HG03045 (cell line): Measurements from ENCODE around the gene CHST7.

Source experiments
- ATAC-seq: cut with Tn5 transposase; IDR thresholded peaks from one replicate; pipeline ENCODE4 v1.9.1; 2021; ENCODE audit warnings: mild to moderate bottlenecking, moderate library complexity; ENCODE audit not compliant: unreplicated experiment

The CHST7 gene

GRCh38 chrX:46602468-46603102 is 29.0 kb downstream of the CHST7 start:
- ATAC-seq: no peak

- no peak for ATAC-seq
Observed at GRCh38 chrX:46607916-46608315, 34.4 kb downstream of the CHST7 start.

DNA sequence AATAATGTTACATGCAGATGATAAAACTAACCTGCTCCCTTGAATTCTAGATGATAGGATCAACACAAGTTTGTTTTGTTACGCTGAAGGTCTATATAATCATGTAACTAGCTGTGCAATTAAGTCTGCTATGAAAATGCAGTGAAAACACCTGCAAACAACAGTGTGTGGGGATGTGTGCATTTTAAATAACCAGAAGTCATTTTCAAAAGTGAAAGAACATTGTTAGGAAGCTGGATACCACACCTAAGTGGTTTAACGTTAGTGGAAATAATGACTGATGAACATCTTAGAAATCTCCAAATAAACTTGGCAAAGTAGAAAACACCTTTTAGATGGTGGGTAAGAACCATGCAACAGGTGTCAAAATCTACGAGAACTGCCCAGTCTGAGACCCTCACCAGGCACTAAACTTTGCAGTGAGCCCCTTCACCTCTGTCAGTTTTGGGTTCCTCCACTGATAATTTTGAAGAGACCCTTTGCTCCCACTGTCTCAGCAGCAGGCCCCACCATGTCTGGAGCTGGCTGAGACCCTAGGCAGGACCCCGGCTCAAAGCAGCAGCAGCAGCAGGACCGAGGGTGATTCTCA is 36.6 kb downstream of the CHST7 start:
- ATAC-seq: no peak

- no peak for ATAC-seq
Observed at GRCh38 chrX:46611658-46612362, 38.2 kb downstream of the CHST7 start.

DNA sequence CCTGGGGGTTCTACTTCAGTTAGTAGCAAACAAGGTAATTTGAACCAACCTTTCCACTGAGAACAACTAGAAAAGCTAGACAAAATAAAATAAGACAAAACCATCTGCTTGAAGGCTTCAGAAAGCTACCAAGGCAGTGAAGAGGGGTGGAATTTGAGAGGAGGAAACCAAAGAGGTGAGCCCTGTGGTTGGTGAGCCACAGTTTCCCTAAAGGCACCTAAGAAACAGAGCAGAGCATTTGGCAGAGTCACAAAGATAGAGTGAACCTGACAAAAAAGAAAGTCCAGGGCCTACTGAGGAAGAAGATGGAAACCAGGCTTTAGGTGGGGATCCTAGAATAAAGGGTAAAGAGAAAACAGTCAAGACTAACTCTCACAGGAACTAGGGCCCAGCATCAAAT is 44.3 kb downstream of the CHST7 start:
- no peak for ATAC-seq

DNA sequence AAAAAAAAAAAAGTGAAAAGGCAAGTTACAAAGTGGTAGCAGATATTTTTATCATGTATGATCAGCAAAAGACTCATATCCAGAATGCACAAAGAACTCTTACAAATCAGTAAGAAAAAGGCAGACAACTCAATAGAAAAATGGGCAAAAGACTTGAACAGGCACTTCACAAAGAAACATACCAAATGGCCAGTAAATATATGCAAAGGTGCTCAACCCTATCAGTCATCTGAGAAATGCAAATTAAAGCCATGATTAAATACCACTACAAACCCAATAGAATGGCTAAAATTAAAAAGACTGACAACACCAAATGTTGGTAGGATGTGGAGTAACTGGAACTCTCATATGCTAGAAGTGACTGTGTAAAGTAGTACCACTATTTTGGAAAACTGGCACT is 45.4 kb downstream of the CHST7 start:
- ATAC-seq: no peak

DNA sequence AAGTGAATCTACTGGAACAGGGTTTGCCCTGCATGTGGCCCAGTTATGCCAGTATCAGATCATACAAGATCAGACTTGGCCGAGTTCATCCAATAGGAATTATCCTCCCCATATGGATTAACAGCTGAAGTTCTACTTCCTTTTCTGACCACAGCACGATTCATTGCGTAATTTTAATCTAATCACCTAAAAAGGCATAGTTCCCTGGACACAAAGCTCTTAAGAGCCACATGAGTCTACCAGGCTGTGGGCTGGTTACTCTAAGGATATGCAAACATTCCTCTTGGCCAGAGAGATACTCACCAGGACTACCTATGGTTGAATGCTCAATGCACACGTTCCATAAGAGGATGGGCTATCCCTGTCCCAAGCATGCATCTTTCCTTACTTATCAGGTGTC is 46.9 kb downstream of the CHST7 start:
- ATAC-seq: no peak

DNA sequence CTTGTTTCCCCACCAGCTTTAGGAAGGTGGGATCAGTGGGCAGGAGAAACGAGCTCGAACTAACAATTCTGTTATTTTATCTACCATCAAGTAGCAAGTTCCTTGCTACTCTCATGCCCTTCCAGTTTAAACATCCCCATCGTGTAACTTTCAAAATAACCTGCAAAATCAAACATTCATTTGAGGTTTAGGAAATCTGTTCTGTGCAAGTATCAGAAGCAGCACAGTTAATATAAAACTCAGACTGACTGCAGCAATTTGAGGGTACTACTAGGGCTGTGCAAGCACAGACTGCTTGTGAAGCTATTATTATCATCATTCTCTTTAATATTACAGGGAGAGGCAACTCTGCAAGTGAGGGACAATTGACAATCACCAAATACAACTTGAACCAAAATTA is 48.0 kb downstream of the CHST7 start:
- ATAC-seq: no peak

- ATAC-seq: no peak
Observed at GRCh38 chrX:46624090-46624786, 50.7 kb downstream of the CHST7 start.

DNA sequence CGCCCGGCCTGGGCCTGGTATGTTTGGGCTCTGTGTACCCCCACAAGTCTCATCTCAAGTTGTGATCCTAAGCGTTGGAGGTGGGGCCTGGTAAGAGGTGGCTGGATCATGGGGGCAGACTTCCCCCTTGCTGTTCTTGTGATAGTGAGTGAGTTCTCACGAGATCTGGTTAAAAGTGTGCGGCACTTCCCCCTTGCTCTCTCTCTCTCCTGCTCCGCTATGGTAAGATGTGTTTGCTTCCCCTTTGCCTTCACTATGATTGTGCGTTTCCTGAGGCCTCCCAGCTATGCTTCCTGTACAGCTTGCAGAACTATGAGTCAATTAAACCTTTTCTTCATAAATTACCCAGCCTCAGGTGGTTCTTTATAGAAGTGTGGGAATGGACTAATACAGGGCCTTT is 53.0 kb downstream of the CHST7 start:
- no peak for ATAC-seq

- ATAC-seq: no peak
Observed at GRCh38 chrX:46627062-46627461, 53.5 kb downstream of the CHST7 start.

- ATAC-seq: peak; percentile 9
Observed at GRCh38 chrX:46627711-46628419, 54.3 kb downstream of the CHST7 start.

- ATAC-seq: peak; percentile 89
Observed at GRCh38 chrX:46628460-46629371, 55.2 kb downstream of the CHST7 start.

DNA sequence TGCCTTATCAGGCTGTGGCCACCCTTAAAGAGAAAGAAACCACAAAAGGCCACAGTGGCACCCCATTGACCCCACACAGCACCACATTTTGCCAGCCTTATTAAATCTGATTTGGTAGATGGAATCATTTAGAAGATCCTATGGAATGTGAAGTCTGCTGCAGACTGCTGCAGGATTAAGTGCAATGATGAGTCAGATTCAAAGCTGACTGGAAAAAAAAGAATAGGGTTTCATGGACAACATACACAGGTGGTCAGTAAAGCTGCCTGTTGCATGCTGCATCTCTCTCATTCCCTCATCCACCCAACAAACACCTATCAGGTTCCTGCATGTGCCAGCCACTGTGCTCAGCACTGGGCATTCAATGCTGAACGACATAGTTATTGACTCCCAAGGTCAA is 56.6 kb downstream of the CHST7 start:
- ATAC-seq: no peak

- ATAC-seq: no peak
Observed at GRCh38 chrX:46634577-46634976, 61.0 kb downstream of the CHST7 start.

DNA sequence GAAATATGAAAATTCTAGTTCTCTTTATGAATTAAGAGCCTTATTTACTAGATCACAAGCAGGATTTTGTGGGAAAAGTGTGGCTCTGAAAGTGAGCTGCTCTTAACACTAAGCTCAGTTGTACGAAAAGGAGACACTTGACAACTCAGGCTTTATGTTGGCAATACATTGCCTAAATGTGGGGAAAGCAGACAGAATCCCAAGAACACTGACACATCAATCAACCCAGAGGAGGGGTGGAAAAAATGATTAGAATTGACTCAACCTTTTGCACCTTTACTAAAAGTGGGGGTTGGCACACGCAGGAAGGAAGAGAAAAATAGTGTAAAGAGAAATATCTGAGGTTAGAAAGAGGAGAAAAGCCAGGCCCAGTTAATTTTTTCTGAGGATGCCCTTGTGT is 61.6 kb downstream of the CHST7 start:
- ATAC-seq: no peak

- ATAC-seq: no peak
Observed at GRCh38 chrX:46636223-46636622, 62.7 kb downstream of the CHST7 start.

- ATAC-seq: no peak
Observed at GRCh38 chrX:46637938-46638337, 64.4 kb downstream of the CHST7 start.

DNA sequence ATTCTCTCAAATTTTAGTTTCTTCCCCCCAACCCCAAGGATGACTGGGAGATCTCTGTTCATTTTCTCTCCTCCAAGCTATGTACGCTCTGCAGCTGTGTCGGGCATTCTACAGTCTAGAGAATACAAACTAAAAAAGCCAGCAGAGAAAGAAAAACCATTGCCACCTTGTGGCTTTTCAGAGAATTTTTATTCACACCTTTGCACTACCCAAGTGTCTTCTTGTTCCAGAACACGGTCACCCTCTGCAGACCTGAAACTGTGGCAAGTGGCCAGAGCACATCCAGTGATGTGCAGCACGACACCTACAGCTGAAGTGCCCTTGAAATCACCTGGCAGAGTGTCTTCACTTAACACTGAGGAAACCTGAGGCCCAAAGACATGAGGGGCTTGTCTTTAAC is 68.6 kb downstream of the CHST7 start:
- ATAC-seq: no peak

DNA sequence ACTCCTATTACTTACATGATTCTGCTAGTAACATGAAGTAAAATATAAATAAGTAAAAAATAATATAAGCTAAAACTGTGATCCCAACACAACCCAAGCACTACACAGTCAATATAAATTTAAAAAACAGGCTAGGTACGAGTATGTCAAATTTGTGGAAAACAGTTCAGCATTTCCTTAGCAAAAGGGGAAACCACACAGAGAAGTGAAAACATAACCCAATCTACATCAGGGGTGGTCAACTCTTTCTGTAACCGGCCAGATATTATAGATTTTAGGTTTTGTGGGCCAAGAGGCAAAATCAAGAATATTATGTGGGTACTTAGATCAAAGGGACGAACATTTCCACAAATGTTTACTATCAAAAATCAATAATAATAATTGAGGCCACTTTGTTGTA is 70.1 kb downstream of the CHST7 start:
- no peak for ATAC-seq
